Psoas muscle (tissue), 8 donors: Measurements from ENCODE around the gene PKIG. TPM values are rescaled to one million over a fixed set of nuclear protein-coding genes. Genes with fewer than 3 reads are reported as not detected.

Experiments used
- ATAC-seq, 4 donors: fragments of 200-7000 bp; cut with Tn5 transposase; one replicate each; pipeline ENCODE4 v1.9.1; 2020; ENCODE audit warnings: moderate library complexity in 3 of 4, mild to moderate bottlenecking in 2 of 4
- DNase-seq, 2 donors: peaks; one replicate each; pipeline ENCODE4 v3.0.0-alpha.2; 2020
- H3K27ac ChIP-seq: fragments of 200-600 bp; one replicate; pipeline ENCODE4 v1.8.0; 2022
- H3K27me3 ChIP-seq, 3 donors: fragments of 200-600 bp in 1 of 3; one replicate each; pipeline versions ENCODE4 v1.6.1 to v1.8.0; 2013 to 2022; ENCODE audit warnings: low read length in 2 of 3, mild to moderate bottlenecking in 2 of 3, moderate library complexity in 1 of 3; ENCODE audit not compliant: insufficient read depth in 3 of 3
- H3K36me3 ChIP-seq, 2 donors: fragments of 200-600 bp in 1 of 2; one replicate each; pipeline versions ENCODE4 v1.6.1 to v1.8.0; 2013 to 2022; ENCODE audit warnings: low read depth in 1 of 2, mild to moderate bottlenecking in 1 of 2, moderate library complexity in 1 of 2; ENCODE audit not compliant: insufficient read depth in 1 of 2
- H3K4me1 ChIP-seq: fragments of 200-600 bp; one replicate; pipeline ENCODE4 v1.8.0; 2022
- H3K4me3 ChIP-seq: fragments of 200-600 bp; one replicate; pipeline ENCODE4 v1.8.0; 2022; ENCODE audit warnings: mild to moderate bottlenecking
- H3K9me3 ChIP-seq: fragments of 200-600 bp; one replicate; pipeline ENCODE4 v1.8.0; 2022
- WGBS, 3 donors: extraction: QIAGEN DNeasy Blood & Tissue Kit; methylation state at CpG; one replicate each; pipeline versions ENCODE4 v1.1.6 to v1.1.7; 2013; 5-methylcytosine and 5-hydroxymethylcytosine counted together
- intact Hi-C, 2 donors: fragments of 100-400 bp; cut with DNase I; formaldehyde crosslinking; loops; one replicate each; pipeline versions ENCODE4 v1.11.0 to v1.14.2; 2022
- polyA plus RNA-seq, 3 donors: library from polyadenylated mRNA; stranded (reverse); fragments of 200-250 nt; gene quantifications; one replicate each; pipeline ENCODE4 v1.2.3, GENCODE V29; 2013
- total RNA-seq, 4 donors: library from RNA; stranded (reverse); fragmentation: NEBNext Ultra II Directional in 2 of 4; extraction: Animal tissue kit (Norgen Biotek cat#: 25700) in 2 of 4; gene quantifications; one replicate each; pipeline versions ENCODE4 v1.2.1 to v1.2.4, GENCODE V29; 2021 to 2023
- TF ChIP-seq, protein P1 (sequence below): fragments of 200-600 bp; IDR thresholded peaks from one replicate; pipeline ENCODE4 v1.8.0; 2022; ENCODE audit warnings: antibody characterized with exemption
- donor health status: healthy with polysubstance abuse.
- donor health status: DM: no; HTN: no; CAD: no; lungs with moderate emphysema.
- donor health status: Bipolar disorder and iron deficiency.
- donor health status: healthy.
- donor health status: DM: yes; HTN: yes; CAD: no.
- donor health status: DM: no; HTN: no; CAD: no.
- donor health status: DM: no; HTN: no; CAD: no.
- donor health status: DM: yes; HTN: yes; CAD: no.

The PKIG gene
- total and polyA plus RNA-seq, 7 donors: 33.5 to 134 (median 105) TPM

DNA sequence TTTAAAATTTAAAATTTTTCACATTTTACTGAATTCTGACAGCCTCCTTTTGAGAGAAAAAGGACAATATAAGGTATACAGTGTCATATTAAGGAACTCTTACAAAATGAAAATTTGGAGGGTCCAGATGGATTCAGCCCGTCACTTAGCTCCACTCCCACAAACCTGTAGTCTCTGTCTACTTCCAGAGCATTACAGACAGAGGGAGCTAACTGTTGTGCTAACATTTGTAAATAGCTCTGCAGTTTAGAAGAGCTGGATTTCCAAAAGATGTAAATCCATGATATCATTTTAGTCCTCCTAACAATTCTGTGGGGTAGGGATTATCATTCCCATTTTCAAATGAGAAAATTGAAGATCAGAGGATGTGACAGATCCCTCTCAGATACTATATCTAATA is 44.4 kb upstream of the PKIG start:
- no peak for DNase-seq
- no peaks in the 10 kb centered on the region for H3K9me3 ChIP-seq
- no peaks in the 10 kb centered on the region for H3K36me3 ChIP-seq
- 79 to 87% (median 82%) methylated on average over 1 of the region's 1 CpG for WGBS, 3 donors
- peaks cover 7% of the 10 kb centered on the region for H3K4me1 ChIP-seq
- H3K4me3 ChIP-seq: no peak overlapping the region
- intact Hi-C loops: no loop called here
- H3K27ac ChIP-seq: no peak overlapping the region
- peak in 3 of 4 donors; percentile 47 to 55 (median 50) for ATAC-seq
- TF ChIP-seq, protein P1, sequence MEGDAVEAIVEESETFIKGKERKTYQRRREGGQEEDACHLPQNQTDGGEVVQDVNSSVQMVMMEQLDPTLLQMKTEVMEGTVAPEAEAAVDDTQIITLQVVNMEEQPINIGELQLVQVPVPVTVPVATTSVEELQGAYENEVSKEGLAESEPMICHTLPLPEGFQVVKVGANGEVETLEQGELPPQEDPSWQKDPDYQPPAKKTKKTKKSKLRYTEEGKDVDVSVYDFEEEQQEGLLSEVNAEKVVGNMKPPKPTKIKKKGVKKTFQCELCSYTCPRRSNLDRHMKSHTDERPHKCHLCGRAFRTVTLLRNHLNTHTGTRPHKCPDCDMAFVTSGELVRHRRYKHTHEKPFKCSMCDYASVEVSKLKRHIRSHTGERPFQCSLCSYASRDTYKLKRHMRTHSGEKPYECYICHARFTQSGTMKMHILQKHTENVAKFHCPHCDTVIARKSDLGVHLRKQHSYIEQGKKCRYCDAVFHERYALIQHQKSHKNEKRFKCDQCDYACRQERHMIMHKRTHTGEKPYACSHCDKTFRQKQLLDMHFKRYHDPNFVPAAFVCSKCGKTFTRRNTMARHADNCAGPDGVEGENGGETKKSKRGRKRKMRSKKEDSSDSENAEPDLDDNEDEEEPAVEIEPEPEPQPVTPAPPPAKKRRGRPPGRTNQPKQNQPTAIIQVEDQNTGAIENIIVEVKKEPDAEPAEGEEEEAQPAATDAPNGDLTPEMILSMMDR: peak; percentile 33
- no peaks in the 10 kb centered on the region for H3K27me3 ChIP-seq

DNA sequence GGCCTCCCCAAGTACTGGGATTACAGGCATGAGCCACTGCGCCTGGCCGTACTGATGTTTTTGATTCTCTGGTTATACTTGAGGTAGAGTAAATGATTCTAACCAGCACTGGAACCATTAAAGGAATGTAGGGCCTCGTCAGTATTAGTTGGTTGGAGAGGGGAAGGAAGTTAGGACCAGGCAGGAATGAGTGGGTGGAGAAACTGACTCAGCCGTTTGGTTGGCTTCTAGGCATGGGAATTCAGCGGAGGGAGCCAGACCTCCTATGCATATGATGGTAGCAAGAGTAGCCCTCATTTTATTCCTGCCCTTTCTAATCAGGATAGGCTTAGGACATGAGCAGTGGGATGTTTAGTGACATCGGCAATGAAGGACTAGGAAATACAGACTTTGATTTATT is 41.5 kb upstream of the PKIG start:
- 69 to 80% (median 71%) methylated on average over 6 of the region's 6 CpGs for WGBS, 3 donors
- no peaks in the 10 kb centered on the region for H3K9me3 ChIP-seq
- H3K4me1 ChIP-seq: peaks cover 13% of the 10 kb centered on the region
- intact Hi-C loops: no loop called here
- DNase-seq: no peak
- TF ChIP-seq, protein P1: no peak
- no peak overlapping the region for H3K4me3 ChIP-seq
- H3K36me3 ChIP-seq: no peaks in the 10 kb centered on the region
- no peak overlapping the region for H3K27ac ChIP-seq
- no peaks in the 10 kb centered on the region for H3K27me3 ChIP-seq
- ATAC-seq: no peak

DNA sequence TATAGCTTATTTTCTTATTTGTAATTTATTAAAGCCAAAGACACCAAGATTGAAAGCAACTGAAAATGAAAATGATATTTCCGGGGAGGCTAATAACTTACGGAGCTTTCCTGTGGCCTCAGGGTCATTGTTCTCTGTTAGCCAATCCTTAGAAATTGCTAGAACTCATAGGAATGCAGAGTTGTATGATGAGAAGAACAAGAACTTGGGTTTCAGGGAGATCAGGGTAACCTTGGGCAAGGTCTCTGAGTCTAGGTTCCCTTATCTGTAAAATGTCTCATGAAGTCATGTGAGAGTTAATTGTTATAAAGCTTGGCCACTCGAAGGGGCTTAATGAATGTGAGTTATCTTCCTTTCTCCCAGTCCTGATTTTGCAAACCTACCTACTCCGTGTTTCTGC is 40.4 kb upstream of the PKIG start:
- ATAC-seq (no peak), DNase-seq (no peak)
- WGBS, 3 donors: 69 to 72% (median 71%) methylated on average over 4 of the region's 4 CpGs
- peaks cover 13% of the 10 kb centered on the region for H3K4me1 ChIP-seq
- H3K36me3 ChIP-seq: no peaks in the 10 kb centered on the region
- no peak overlapping the region for H3K4me3 ChIP-seq
- TF ChIP-seq, protein P1: no peak
- H3K9me3 ChIP-seq: no peaks in the 10 kb centered on the region
- no peaks in the 10 kb centered on the region for H3K27me3 ChIP-seq
- intact Hi-C loops: no loop called here
- H3K27ac ChIP-seq: no peak overlapping the region

- peaks cover 13% of the 10 kb centered on the region for H3K4me1 ChIP-seq
- intact Hi-C loops: no loop called here
- no peak overlapping the region for H3K4me3 ChIP-seq
- 75 to 85% (median 83%) methylated on average over 1 of the region's 1 CpG for WGBS, 3 donors
- H3K36me3 ChIP-seq: no peaks in the 10 kb centered on the region
- DNase-seq (no peak), ATAC-seq (no peak)
- peak overlapping the region; percentile 30 for H3K27ac ChIP-seq
- H3K9me3 ChIP-seq: no peaks in the 10 kb centered on the region
- TF ChIP-seq, protein P1: no peak
- H3K27me3 ChIP-seq: no peaks in the 10 kb centered on the region
These were observed 39.5 kb upstream of the PKIG start for GRCh38 chr20:44542890-44543289.

GRCh38 chr20:44543358-44543757 is 39.0 kb upstream of the PKIG start:
- TF ChIP-seq, protein P1: no peak
- no peaks in the 10 kb centered on the region for H3K9me3 ChIP-seq
- peaks cover 16% of the 10 kb centered on the region for H3K4me1 ChIP-seq
- H3K27ac ChIP-seq: peak overlapping the region; percentile 30
- H3K4me3 ChIP-seq: no peak overlapping the region
- DNase-seq (no peak), ATAC-seq (no peak)
- intact Hi-C loops: no loop called here
- H3K27me3 ChIP-seq: no peaks in the 10 kb centered on the region
- 62 to 70% (median 68%) methylated on average over 3 of the region's 3 CpGs for WGBS, 3 donors
- no peaks in the 10 kb centered on the region for H3K36me3 ChIP-seq
